OCI-LY7 (cell line): ENCODE data around the gene ULK4.

Source experiments
- CTCF ChIP-seq: fragments of 200-600 bp; sonication (generic); conservative IDR thresholded peaks from 2 replicates; pipeline ENCODE4 v1.5.1; 2014; ENCODE audit warnings: mild to moderate bottlenecking, antibody characterized with exemption, low read length, moderate library complexity, mixed read lengths
- EZH2phosphoT487 ChIP-seq: fragments of 200-600 bp; sonication (generic); IDR thresholded peaks from 2 replicates; pipeline ENCODE4 v1.6.1; 2018; ENCODE audit warnings: low read depth, borderline replicate concordance, mild to moderate bottlenecking, mixed run types, antibody characterized with exemption, low read length, moderate library complexity, mixed read lengths

GRCh38 chr3:41241800-41242571 is 719.9 kb downstream of the ULK4 start:
- TF ChIP-seq CTCF: no peak
- no peak for TF ChIP-seq EZH2phosphoT487
